SU-DHL-6 (cell line): ENCODE measurements around the gene MOGAT3.

ENCODE experiments used
- H2AFZ ChIP-seq: fragments of 200-600 bp; sonication (generic); 2 replicates; pipeline ENCODE4 v1.6.1; 2014; ENCODE audit warnings: low read depth, mild to moderate bottlenecking, moderate library complexity, mixed read lengths, antibody characterized with exemption, low read length; ENCODE audit not compliant: severe bottlenecking
- H3F3A ChIP-seq: fragments of 200-600 bp; shearing (Covaris generic); 2 replicates; pipeline ENCODE4 v1.6.0; 2016; ENCODE audit warnings: antibody characterized with exemption, mild to moderate bottlenecking; ENCODE audit not compliant: insufficient read depth
- H3K27ac ChIP-seq: fragments of 200-600 bp; sonication (generic); 2 replicates; pipeline ENCODE4 v1.5.1; 2016; ENCODE audit warnings: low read depth, mild to moderate bottlenecking, low read length, moderate library complexity, mixed read lengths
- H3K27me3 ChIP-seq: fragments of 200-600 bp; sonication (generic), shearing (Covaris generic); 2 replicates; pipeline ENCODE4 v1.6.0; 2014; ENCODE audit warnings: mild to moderate bottlenecking, low read length
- H3K36me3 ChIP-seq: fragments of 200-600 bp; sonication (generic); 2 replicates; pipeline ENCODE4 v1.6.1; 2014; ENCODE audit warnings: mild to moderate bottlenecking, low read length, mixed read lengths
- H3K4me2 ChIP-seq: fragments of 300-600, 200-600 bp; shearing (Covaris generic), sonication (generic); 2 replicates; pipeline ENCODE4 v1.6.0; 2014; ENCODE audit warnings: low read length, low read depth, mild to moderate bottlenecking; ENCODE audit not compliant: poor library complexity, severe bottlenecking
- H3K4me3 ChIP-seq: fragments of 200-600 bp; sonication (generic); 2 replicates; pipeline ENCODE4 v1.5.1; 2014; ENCODE audit warnings: antibody characterized with exemption, low read length, mild to moderate bottlenecking, mixed read lengths; ENCODE audit not compliant: insufficient read depth, poor library complexity, severe bottlenecking
- H3K79me2 ChIP-seq: fragments of 200-600 bp; sonication (generic); 2 replicates; pipeline ENCODE4 v1.6.1; 2014; ENCODE audit warnings: mild to moderate bottlenecking, low read length, moderate library complexity; ENCODE audit not compliant: insufficient read depth
- H3K9ac ChIP-seq: fragments of 200-600 bp; sonication (generic); 2 replicates; pipeline ENCODE4 v1.7.0; 2014; ENCODE audit warnings: mild to moderate bottlenecking, low read length
- H3K9me2 ChIP-seq: fragments of 200-600 bp; sonication (generic); replicated peaks from 2 replicates; pipeline ENCODE4 v1.6.1; 2014; ENCODE audit warnings: low read length; ENCODE audit not compliant: insufficient read depth
- H3K9me3 ChIP-seq: fragments of 200-600 bp; sonication (generic); 2 replicates; pipeline ENCODE4 v1.6.1; 2014; ENCODE audit warnings: low read length, mixed read lengths; ENCODE audit not compliant: insufficient read depth
- H4K20me1 ChIP-seq: fragments of 200-600 bp; sonication (generic); 2 replicates; pipeline ENCODE4 v1.6.1; 2014; ENCODE audit warnings: low read depth, mild to moderate bottlenecking, antibody characterized with exemption, low read length, moderate library complexity, mixed read lengths
- EZH2phosphoT487 ChIP-seq: fragments of 200-600 bp; sonication (generic), shearing (Covaris generic); conservative IDR thresholded peaks from 2 replicates; pipeline ENCODE4 v1.6.1; 2018; ENCODE audit warnings: mild to moderate bottlenecking, antibody characterized with exemption, low read length, moderate library complexity, mixed read lengths
- TF ChIP-seq, protein P1 (sequence below): fragments of 200-600 bp; sonication (generic); IDR thresholded peaks from one replicate; pipeline ENCODE4 v1.5.1; 2017; ENCODE audit warnings: antibody characterized with exemption, mild to moderate bottlenecking, low read length, moderate library complexity; ENCODE audit not compliant: insufficient read depth, poor library complexity, severe bottlenecking

MOGAT3 gene, protein sequence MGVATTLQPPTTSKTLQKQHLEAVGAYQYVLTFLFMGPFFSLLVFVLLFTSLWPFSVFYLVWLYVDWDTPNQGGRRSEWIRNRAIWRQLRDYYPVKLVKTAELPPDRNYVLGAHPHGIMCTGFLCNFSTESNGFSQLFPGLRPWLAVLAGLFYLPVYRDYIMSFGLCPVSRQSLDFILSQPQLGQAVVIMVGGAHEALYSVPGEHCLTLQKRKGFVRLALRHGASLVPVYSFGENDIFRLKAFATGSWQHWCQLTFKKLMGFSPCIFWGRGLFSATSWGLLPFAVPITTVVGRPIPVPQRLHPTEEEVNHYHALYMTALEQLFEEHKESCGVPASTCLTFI

DNA sequence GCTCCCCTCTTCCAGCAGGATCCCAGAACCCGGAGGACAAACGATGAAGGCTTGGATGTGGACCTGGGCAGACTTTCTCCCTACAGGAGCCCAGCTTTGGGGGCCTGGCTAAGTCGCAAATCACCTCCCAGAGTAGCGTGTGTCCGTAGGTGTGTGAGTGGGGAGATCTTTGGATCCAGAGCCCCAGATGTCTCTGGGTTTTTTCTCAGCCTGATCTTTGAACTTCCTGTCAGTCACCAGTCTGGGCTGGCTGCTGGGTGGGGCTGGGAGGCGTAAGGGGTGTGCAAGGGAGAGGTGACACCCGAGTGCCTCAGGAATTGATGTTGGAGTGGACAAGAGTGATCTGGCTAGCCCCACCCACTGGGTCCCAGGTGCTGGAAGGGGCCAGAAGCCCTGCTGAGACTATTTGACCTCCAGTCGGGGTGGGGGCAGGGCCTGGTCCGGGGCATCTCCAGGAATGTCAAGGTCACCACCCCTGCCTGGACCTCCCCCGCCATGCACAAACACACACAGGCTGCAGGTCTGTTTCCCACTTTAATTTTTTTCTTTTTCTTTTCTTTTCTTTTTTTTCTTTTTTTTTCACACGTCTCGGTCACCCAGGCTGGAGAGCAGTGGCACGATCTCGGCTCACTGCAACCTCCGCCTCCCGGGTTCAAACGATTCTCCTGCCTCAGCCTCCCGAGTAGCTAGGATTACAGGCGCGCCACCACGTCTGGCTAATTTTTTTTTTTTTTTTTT is at the start of gene MOGAT3:
TSS of gene MOGAT3 (minus strand) at position 175 of the 738 bp plus-strand sequence. CDS start 182 bp downstream, outside the sequence.
- Histone ChIP-seq H3K4me3 (no peak within 1 kb of the TSS), H3K9me2 (no peaks in the 10 kb centered on the region), H3K9me3 (no peaks in the 10 kb centered on the region), H3K36me3 (no peaks in the 10 kb centered on the region), H2AFZ (no peak within 1 kb of the TSS), H3K27ac (no peak within 1 kb of the TSS), H4K20me1 (no peaks in the 10 kb centered on the region), H3K4me2 (no peak within 1 kb of the TSS), H3K9ac (no peak within 1 kb of the TSS), H3K27me3 (no peaks in the 10 kb centered on the region), H3K79me2 (no peaks in the 10 kb centered on the region), H3F3A (no peaks in the 10 kb centered on the region)
- TF ChIP-seq EZH2phosphoT487: no peak
- TF ChIP-seq, protein P1, sequence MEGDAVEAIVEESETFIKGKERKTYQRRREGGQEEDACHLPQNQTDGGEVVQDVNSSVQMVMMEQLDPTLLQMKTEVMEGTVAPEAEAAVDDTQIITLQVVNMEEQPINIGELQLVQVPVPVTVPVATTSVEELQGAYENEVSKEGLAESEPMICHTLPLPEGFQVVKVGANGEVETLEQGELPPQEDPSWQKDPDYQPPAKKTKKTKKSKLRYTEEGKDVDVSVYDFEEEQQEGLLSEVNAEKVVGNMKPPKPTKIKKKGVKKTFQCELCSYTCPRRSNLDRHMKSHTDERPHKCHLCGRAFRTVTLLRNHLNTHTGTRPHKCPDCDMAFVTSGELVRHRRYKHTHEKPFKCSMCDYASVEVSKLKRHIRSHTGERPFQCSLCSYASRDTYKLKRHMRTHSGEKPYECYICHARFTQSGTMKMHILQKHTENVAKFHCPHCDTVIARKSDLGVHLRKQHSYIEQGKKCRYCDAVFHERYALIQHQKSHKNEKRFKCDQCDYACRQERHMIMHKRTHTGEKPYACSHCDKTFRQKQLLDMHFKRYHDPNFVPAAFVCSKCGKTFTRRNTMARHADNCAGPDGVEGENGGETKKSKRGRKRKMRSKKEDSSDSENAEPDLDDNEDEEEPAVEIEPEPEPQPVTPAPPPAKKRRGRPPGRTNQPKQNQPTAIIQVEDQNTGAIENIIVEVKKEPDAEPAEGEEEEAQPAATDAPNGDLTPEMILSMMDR: no peak

DNA sequence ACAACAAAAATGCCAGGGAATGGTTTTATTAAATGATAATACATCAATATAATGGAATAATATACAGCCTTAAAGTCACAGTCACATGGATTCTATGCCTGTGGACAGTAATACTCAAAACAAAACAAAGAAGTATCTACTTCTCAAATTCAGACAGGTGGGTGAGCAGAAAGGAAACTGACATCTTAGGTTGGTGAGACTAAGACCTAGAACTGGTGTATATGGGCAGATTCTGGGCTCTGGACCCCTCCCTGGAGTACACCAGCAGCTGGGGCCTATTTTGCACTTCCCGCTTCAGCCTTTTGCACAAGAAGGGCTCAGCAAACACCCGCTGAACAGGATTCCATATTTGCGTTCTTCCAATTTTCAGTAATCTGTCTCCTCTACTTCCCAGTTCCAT is 49.5 kb upstream of the MOGAT3 start:
- no peaks in the 10 kb centered on the region for H4K20me1 ChIP-seq
- H2AFZ ChIP-seq: no peak overlapping the region
- H3K36me3 ChIP-seq: peaks cover 4% of the 10 kb centered on the region; the same call in 1 of the 2 replicates
- H3K9me3 ChIP-seq: no peaks in the 10 kb centered on the region
- H3K4me2 ChIP-seq: peak overlapping the region; percentile 54
- H3K27ac ChIP-seq: no peak overlapping the region
- H3K27me3 ChIP-seq: no peaks in the 10 kb centered on the region
- H3K79me2 ChIP-seq: peaks cover 50% of the 10 kb centered on the region
- H3F3A ChIP-seq: peaks cover 7% of the 10 kb centered on the region
- peak overlapping the region; percentile 12; the same call in 1 of the 2 replicates for H3K9ac ChIP-seq
- no peak overlapping the region for H3K4me3 ChIP-seq
- TF ChIP-seq, protein P1: no peak
- no peak for TF ChIP-seq EZH2phosphoT487
- H3K9me2 ChIP-seq: no peaks in the 10 kb centered on the region

DNA sequence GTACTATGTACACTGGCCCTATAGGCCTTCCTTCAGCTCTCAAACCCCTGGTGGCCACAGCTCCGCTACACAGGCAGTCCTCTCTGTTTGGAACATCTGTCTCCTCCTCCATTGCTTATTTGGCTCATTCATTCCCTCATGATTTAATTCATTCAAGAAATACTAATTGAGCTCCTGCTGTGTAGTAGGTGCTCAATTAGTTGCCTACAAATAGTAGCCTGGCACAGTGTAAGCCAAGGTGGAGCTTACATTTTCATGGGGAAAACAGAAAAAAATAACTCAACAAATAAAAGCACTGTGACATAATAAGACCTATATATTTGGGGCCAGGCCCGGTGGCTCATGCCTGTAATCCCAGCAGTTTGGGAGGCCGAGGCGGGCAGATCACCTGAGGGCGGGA is 47.4 kb upstream of the MOGAT3 start:
- peaks cover 4% of the 10 kb centered on the region; the same call in 1 of the 2 replicates for H3K36me3 ChIP-seq
- H3K27me3 ChIP-seq: no peaks in the 10 kb centered on the region
- no peak overlapping the region for H3K9ac ChIP-seq
- no peak overlapping the region for H2AFZ ChIP-seq
- no peak overlapping the region for H3K27ac ChIP-seq
- peaks cover 7% of the 10 kb centered on the region for H3F3A ChIP-seq
- no peaks in the 10 kb centered on the region for H3K9me3 ChIP-seq
- no peaks in the 10 kb centered on the region for H3K9me2 ChIP-seq
- no peak overlapping the region for H3K4me2 ChIP-seq
- H3K4me3 ChIP-seq: no peak overlapping the region
- peaks cover 65% of the 10 kb centered on the region for H3K79me2 ChIP-seq
- H4K20me1 ChIP-seq: no peaks in the 10 kb centered on the region; the same call in 1 of the 2 replicates
- TF ChIP-seq EZH2phosphoT487: no peak
- TF ChIP-seq, protein P1: no peak
